ENCODE measurements around the gene MPPE1. TPM values are rescaled to one million over a fixed set of nuclear protein-coding genes. Genes with fewer than 3 reads are reported as not detected.
A peak's percentile ranks its signal among the peaks of the same experiment; 100 is the strongest.
"Not testable (repeated sequence)": the region's sequence is repeated elsewhere in the genome, so short reads cannot be mapped to it uniquely, and the experiment has no call there.

MPPE1 gene
- total RNA-seq, 2 experiments from 2014 or later = 60.4 to 61.1 TPM

GRCh38 chr18:11865071-11865470 is 43.0 kb downstream of the MPPE1 start:
- Mint-ChIP-seq H3K27me3 (no peaks in the 10 kb centered on the region), H3K27ac (no peak overlapping the region), H3K36me3 (no peaks in the 10 kb centered on the region), H3K4me3 (no peak overlapping the region), H3K4me1 (peaks cover 2% of the 10 kb centered on the region), H3K9me3 (no peaks in the 10 kb centered on the region)
- ATAC-seq (ENCODE audit: low read depth) (no peak), DNase-seq (no peak)
- POLR2A ChIA-PET = no interaction called here

- Mint-ChIP-seq H3K27me3 (no peaks in the 10 kb centered on the region), H3K27ac (no peak overlapping the region), H3K4me1 (peaks cover 3% of the 10 kb centered on the region), H3K4me3 (no peak overlapping the region), H3K9me3 (no peaks in the 10 kb centered on the region), H3K36me3 (no peaks in the 10 kb centered on the region)
- POLR2A ChIA-PET = no interaction called here
- ATAC-seq (ENCODE audit: low read depth) (no peak), DNase-seq (no peak)
These were observed 43.6 kb downstream of the MPPE1 start for GRCh38 chr18:11864471-11864870.

- Mint-ChIP-seq H3K27me3 (no peaks in the 10 kb centered on the region), H3K4me1 (peaks cover 6% of the 10 kb centered on the region), H3K36me3 (no peaks in the 10 kb centered on the region), H3K4me3 (no peak overlapping the region), H3K27ac (no peak overlapping the region), H3K9me3 (no peaks in the 10 kb centered on the region)
- ATAC-seq (ENCODE audit: low read depth) = no peak
- DNase-seq = no peak
- POLR2A ChIA-PET = no interaction called here
These were observed 45.5 kb downstream of the MPPE1 start for GRCh38 chr18:11862468-11863137.

- POLR2A ChIA-PET = no interaction called here
- no peak overlapping the region for H3K4me3 Mint-ChIP-seq
- no peaks in the 10 kb centered on the region for H3K36me3 Mint-ChIP-seq
- no peaks in the 10 kb centered on the region for H3K9me3 Mint-ChIP-seq
- ATAC-seq (ENCODE audit: low read depth) = no peak
- no peaks in the 10 kb centered on the region for H3K27me3 Mint-ChIP-seq
- peaks cover 6% of the 10 kb centered on the region for H3K4me1 Mint-ChIP-seq
- H3K27ac Mint-ChIP-seq = no peak overlapping the region
- no peak for DNase-seq
These were observed 46.4 kb downstream of the MPPE1 start for GRCh38 chr18:11861583-11862288.

GRCh38 chr18:11860594-11861450 is 47.3 kb downstream of the MPPE1 start:
- POLR2A ChIA-PET = no interaction called here
- Mint-ChIP-seq H3K27ac (no peak overlapping the region), H3K36me3 (no peaks in the 10 kb centered on the region), H3K9me3 (no peaks in the 10 kb centered on the region), H3K4me3 (no peak overlapping the region), H3K4me1 (peaks cover 6% of the 10 kb centered on the region), H3K27me3 (no peaks in the 10 kb centered on the region)
- ATAC-seq (ENCODE audit: low read depth) (no peak), DNase-seq (no peak)

GRCh38 chr18:11859903-11860407 is 48.2 kb downstream of the MPPE1 start:
- peaks cover 6% of the 10 kb centered on the region for H3K4me1 Mint-ChIP-seq
- POLR2A ChIA-PET = no interaction called here
- H3K9me3 Mint-ChIP-seq = no peaks in the 10 kb centered on the region
- no peak for DNase-seq
- no peak overlapping the region for H3K4me3 Mint-ChIP-seq
- ATAC-seq (ENCODE audit: low read depth) = no peak
- H3K27ac Mint-ChIP-seq = no peak overlapping the region
- no peaks in the 10 kb centered on the region for H3K36me3 Mint-ChIP-seq
- H3K27me3 Mint-ChIP-seq = no peaks in the 10 kb centered on the region

- H3K9me3 Mint-ChIP-seq = no peaks in the 10 kb centered on the region
- ATAC-seq (ENCODE audit: low read depth) (no peak), DNase-seq (no peak)
- H3K4me1 Mint-ChIP-seq = peaks cover 6% of the 10 kb centered on the region
- POLR2A ChIA-PET = no interaction called here
- H3K27ac Mint-ChIP-seq = no peak overlapping the region
- H3K36me3 Mint-ChIP-seq = no peaks in the 10 kb centered on the region
- no peaks in the 10 kb centered on the region for H3K27me3 Mint-ChIP-seq
- H3K4me3 Mint-ChIP-seq = no peak overlapping the region
These were observed 48.8 kb downstream of the MPPE1 start for GRCh38 chr18:11859282-11859830.

GRCh38 chr18:11857177-11857887 is 50.8 kb downstream of the MPPE1 start:
- POLR2A ChIA-PET = no interaction called here
- Mint-ChIP-seq H3K4me3 (no peak overlapping the region), H3K36me3 (no peaks in the 10 kb centered on the region), H3K4me1 (peaks cover 6% of the 10 kb centered on the region), H3K27me3 (no peaks in the 10 kb centered on the region), H3K27ac (no peak overlapping the region), H3K9me3 (no peaks in the 10 kb centered on the region)
- no peak for ATAC-seq (ENCODE audit: low read depth)
- DNase-seq = no peak

- H3K27me3 Mint-ChIP-seq; H3K27ac Mint-ChIP-seq; ATAC-seq (ENCODE audit: low read depth); POLR2A ChIA-PET; H3K4me3 Mint-ChIP-seq; H3K36me3 Mint-ChIP-seq; DNase-seq; H3K9me3 Mint-ChIP-seq: not testable (repeated sequence)
- peaks cover 12% of the 10 kb centered on the region for H3K4me1 Mint-ChIP-seq
These were observed 53.6 kb downstream of the MPPE1 start for GRCh38 chr18:11854554-11854953.

- peak overlapping the region; percentile 100 for H3K27ac Mint-ChIP-seq
- POLR2A ChIA-PET = interaction anchor here (0.6 to 2.9 kb wide), 2 partner anchors 57 to 518 kb away, joined by 3 to 13 read pairs; partner anchors contain the start of gene MPPE1
- H3K27me3 Mint-ChIP-seq = peaks cover 2% of the 10 kb centered on the region
- no peaks in the 10 kb centered on the region for H3K36me3 Mint-ChIP-seq
- ATAC-seq (ENCODE audit: low read depth) = peak; percentile 53
- H3K4me3 Mint-ChIP-seq = peak overlapping the region; percentile 100
- peak; percentile 67 for DNase-seq
- H3K4me1 Mint-ChIP-seq = peaks cover 11% of the 10 kb centered on the region
- H3K9me3 Mint-ChIP-seq = no peaks in the 10 kb centered on the region
These were observed 56.2 kb downstream of the MPPE1 start for GRCh38 chr18:11851806-11852337.

- peak within 1 kb of the TSS; percentile 100 for H3K4me3 Mint-ChIP-seq
- peaks cover 2% of the 10 kb centered on the region for H3K27me3 Mint-ChIP-seq
- H3K4me1 Mint-ChIP-seq = peaks cover 11% of the 10 kb centered on the region
- no peaks in the 10 kb centered on the region for H3K9me3 Mint-ChIP-seq
- DNase-seq (peak; percentile 97), ATAC-seq (ENCODE audit: low read depth) (peak; percentile 88)
- H3K36me3 Mint-ChIP-seq = no peaks in the 10 kb centered on the region
- peak within 1 kb of the TSS; percentile 100 for H3K27ac Mint-ChIP-seq
- POLR2A ChIA-PET = interaction anchor here (2.9 kb wide), 1 partner anchor 58 kb away, joined by 13 read pairs; the partner anchor contains the start of gene MPPE1
These were observed 56.8 kb downstream of the MPPE1 start, which contains the start of gene CHMP1B for GRCh38 chr18:11851146-11851805. TSS of gene CHMP1B (plus strand) at chr18:11851413. CDS start at chr18:11851512, 99 bp downstream.

GRCh38 chr18:11850821-11851145 is 57.3 kb downstream of the MPPE1 start:
- POLR2A ChIA-PET = interaction anchor here (2.9 kb wide), 1 partner anchor 58 kb away, joined by 13 read pairs; the partner anchor contains the start of gene MPPE1
- no peak for DNase-seq
- H3K27me3 Mint-ChIP-seq = peaks cover 2% of the 10 kb centered on the region
- ATAC-seq (ENCODE audit: low read depth) = peak; percentile 15
- peak overlapping the region; percentile 100 for H3K27ac Mint-ChIP-seq
- H3K36me3 Mint-ChIP-seq = no peaks in the 10 kb centered on the region
- no peaks in the 10 kb centered on the region for H3K9me3 Mint-ChIP-seq
- peaks cover 11% of the 10 kb centered on the region for H3K4me1 Mint-ChIP-seq
- peak overlapping the region; percentile 100 for H3K4me3 Mint-ChIP-seq
